Measurements from ENCODE around the gene NDE1. TPM values are rescaled to one million over a fixed set of nuclear protein-coding genes. Genes with fewer than 3 reads are reported as not detected.

NDE1 gene
- total and polyA plus RNA-seq, 2 donors (not counting 1 experiment from before 2014, with no cell fraction given): 33.5 to 149 TPM

DNA sequence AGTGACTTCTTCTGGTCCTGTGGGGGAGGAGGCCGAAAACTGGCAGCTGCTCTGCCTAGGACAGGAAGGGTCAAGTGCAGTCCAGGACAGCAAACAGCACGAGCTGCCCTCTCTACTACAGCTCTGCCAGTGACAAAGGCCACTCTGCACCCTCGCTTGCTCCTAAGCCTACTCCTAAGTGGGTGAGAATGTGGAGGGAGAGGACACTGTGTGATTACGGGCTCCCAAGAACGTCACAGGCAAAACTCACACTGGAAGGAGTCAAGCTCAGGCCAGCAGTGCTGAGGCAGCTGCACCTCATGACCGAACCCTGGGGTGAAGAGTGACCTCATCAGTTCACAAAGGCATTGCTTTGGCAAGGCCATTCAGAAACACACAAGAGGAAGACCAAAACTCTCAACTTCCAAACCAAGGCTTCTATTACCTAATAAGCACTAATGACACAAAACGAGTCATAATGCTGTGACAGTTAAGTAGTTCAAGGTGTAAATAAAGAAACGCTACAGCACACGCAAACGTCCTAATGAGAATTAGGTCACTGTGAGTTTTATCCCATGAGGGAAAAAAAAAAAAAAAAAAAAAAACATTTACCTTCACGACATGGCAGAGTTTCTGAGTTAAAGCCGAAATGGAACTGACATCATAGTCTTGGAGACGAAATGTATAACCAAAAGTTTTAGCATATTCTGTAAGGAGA lies 42.2 kb upstream of the NDE1 start:
- intact Hi-C loops (cut with micrococcal nuclease): no loop called here
- Histone ChIP-seq H3K27me3 (replicated peaks in 1 of 4; ENCODE audit: control extremely low read depth in 1 of 4, control insufficient read depth in 3 of 4, insufficient read depth in 4 of 4, low read length in 3 of 4) (no peaks in the 10 kb centered on the region), H3K9me3 (ENCODE audit: control extremely low read depth in 1 of 3, control insufficient read depth in 2 of 3, insufficient read depth in 1 of 3, low read length in 2 of 3) (no peaks in the 10 kb centered on the region), H3K4me1 (ENCODE audit: control insufficient read depth in 2 of 2, insufficient read depth in 2 of 2, low read length in 2 of 2) (no peaks in the 10 kb centered on the region), H3K36me3 (replicated peaks in 1 of 2; ENCODE audit: control extremely low read depth in 1 of 2, control insufficient read depth in 1 of 2, extremely low read depth in 1 of 2, insufficient read depth in 2 of 2, low read length in 1 of 2) (peaks cover 12 to 99% of the 10 kb centered on the region in 2 experiments), H2AFZ (ENCODE audit: insufficient read depth, low read depth, low read length, poor library complexity, severe bottlenecking) (no peak overlapping the region), H3K9ac (ENCODE audit: low read length) (no peak overlapping the region), H3K4me2 (replicated peaks; ENCODE audit: low read depth, low read length, poor library complexity, severe bottlenecking) (no peak overlapping the region), H3K79me2 (ENCODE audit: control insufficient read depth, insufficient read depth, low read length) (peaks cover 47% of the 10 kb centered on the region), H3K27ac (ENCODE audit: low read length in 2 of 2) (no peak overlapping the region), H4K20me1 (ENCODE audit: control insufficient read depth, insufficient read depth, low read length, poor library complexity, severe bottlenecking) (peaks cover 63% of the 10 kb centered on the region), H3K4me3 (ENCODE audit: control extremely low read depth in 1 of 5, extremely low read depth in 1 of 5, insufficient read depth in 1 of 5, low read depth in 2 of 5, low read length in 4 of 5) (no peak overlapping the region)
- ATAC-seq (ENCODE audit: low read depth) (no peak), DNase-seq (no peak)
- CTCF ChIA-PET: interaction anchor here (0.7 to 2.8 kb wide), 5 partner anchors 10 to 97 kb away, joined by 3 to 14 read pairs (median 4); partner anchors contain the start of gene MARF1
- no peak overlapping the region for H3K27ac Mint-ChIP-seq
- WGBS (ENCODE audit: insufficient coverage): 100% methylated on average over 7 of the region's 13 CpGs
- no peaks in the 10 kb centered on the region for H3K4me1 Mint-ChIP-seq
- no peak for TF ChIP-seq EZH2 (IDR thresholded peaks at IDR 0.05; ENCODE audit: borderline replicate concordance, insufficient read depth, low read depth, low read length, poor library complexity, severe bottlenecking)
- TF ChIP-seq, protein P1, sequence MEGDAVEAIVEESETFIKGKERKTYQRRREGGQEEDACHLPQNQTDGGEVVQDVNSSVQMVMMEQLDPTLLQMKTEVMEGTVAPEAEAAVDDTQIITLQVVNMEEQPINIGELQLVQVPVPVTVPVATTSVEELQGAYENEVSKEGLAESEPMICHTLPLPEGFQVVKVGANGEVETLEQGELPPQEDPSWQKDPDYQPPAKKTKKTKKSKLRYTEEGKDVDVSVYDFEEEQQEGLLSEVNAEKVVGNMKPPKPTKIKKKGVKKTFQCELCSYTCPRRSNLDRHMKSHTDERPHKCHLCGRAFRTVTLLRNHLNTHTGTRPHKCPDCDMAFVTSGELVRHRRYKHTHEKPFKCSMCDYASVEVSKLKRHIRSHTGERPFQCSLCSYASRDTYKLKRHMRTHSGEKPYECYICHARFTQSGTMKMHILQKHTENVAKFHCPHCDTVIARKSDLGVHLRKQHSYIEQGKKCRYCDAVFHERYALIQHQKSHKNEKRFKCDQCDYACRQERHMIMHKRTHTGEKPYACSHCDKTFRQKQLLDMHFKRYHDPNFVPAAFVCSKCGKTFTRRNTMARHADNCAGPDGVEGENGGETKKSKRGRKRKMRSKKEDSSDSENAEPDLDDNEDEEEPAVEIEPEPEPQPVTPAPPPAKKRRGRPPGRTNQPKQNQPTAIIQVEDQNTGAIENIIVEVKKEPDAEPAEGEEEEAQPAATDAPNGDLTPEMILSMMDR (IDR thresholded peaks at IDR 0.05): no peak
- no peaks in the 10 kb centered on the region for H3K27me3 Mint-ChIP-seq
- H3K9me3 Mint-ChIP-seq (ENCODE audit: insufficient read depth): no peaks in the 10 kb centered on the region
- H3K4me3 Mint-ChIP-seq: no peak overlapping the region
- POLR2A ChIA-PET: no interaction called here
